Inflammatory macrophage treated with lipopolysaccharide for 1 hour (primary cell): ENCODE data around the gene SPNS3.

ENCODE experiments used
- DNase-seq, 2 donors: peaks; one replicate each; pipeline ENCODE4 v3.0.0-alpha.2; 2020 to 2022

The SPNS3 gene, protein sequence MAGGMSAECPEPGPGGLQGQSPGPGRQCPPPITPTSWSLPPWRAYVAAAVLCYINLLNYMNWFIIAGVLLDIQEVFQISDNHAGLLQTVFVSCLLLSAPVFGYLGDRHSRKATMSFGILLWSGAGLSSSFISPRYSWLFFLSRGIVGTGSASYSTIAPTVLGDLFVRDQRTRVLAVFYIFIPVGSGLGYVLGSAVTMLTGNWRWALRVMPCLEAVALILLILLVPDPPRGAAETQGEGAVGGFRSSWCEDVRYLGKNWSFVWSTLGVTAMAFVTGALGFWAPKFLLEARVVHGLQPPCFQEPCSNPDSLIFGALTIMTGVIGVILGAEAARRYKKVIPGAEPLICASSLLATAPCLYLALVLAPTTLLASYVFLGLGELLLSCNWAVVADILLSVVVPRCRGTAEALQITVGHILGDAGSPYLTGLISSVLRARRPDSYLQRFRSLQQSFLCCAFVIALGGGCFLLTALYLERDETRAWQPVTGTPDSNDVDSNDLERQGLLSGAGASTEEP

DNA sequence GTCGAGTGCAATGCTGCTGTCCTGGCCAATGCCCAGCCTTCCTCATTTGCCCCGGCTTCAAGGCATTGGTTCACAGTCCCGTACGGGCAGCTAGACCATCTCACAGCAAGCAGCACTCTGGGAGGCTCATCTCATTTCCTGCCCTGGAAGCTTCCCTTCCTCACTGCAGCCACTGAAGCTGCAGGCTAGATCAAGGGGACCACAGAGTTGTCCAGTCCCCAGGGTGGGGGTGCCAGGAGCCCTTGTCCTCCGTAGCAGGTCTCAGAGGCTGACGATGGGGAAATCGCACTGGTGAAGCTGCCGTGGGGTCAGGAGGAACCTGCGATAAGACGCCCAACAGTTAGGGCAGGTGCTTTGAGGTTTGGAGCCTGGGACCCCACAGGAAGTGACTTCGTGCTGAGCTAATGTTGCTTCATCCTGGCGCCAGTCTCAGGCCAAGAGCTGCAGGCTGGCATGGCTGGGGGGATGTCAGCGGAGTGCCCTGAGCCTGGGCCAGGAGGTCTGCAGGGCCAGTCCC, at the start of gene SPNS3:
Gene SPNS3 (plus strand): TSS at position 426 of the 517 bp plus-strand sequence. CDS start 28 bp downstream, at position 454.
- peak in 1 of 2 donors; percentile 30 for DNase-seq

DNA sequence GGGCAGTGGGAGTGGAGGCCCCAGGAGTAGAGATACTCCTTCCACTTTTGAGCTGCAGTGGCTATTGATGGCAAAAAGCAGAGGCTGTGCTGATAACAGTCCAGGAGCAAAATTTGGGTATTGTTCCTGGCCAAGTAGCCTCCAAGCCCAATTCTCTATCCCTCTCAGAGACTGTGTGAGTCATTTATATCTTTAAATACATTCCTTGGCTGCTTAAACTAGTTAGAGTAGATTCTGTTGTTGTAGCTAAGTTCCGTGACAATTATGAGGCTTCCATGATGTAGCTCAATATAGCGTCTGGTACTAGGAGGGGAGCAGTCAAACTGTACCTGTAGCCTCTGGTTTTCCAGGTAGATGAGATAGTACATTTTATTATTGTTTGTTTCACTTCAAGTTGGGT, 47.3 kb upstream of the SPNS3 start:
- no peak for DNase-seq

- no peak for DNase-seq
Observed at GRCh38 chr17:4387137-4387536, 46.6 kb upstream of the SPNS3 start.

- DNase-seq = no peak
Observed at GRCh38 chr17:4389079-4389478, 44.7 kb upstream of the SPNS3 start.

- no peak for DNase-seq
Observed at GRCh38 chr17:4393806-4394205, 39.9 kb upstream of the SPNS3 start.

- DNase-seq = no peak
Observed at GRCh38 chr17:4394208-4395110, 39.3 kb upstream of the SPNS3 start.

DNA sequence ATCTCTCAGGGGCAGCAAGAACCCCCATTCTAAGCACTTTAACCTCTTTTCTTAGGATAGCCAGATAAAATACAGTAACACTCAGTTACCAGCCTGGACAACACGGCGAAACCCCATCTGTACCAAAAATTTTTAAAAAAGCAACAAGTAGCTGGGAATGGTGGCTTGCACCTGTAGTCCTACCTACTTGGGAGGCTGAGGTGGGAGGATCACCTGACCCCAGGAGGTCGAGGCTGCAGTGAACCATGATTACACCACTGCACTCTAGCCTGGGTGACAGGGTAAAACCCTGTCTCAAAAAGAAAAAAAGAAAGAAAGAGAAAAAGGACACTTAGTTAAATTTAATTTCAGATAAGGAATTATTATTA, 38.6 kb upstream of the SPNS3 start:
- no peak for DNase-seq

DNA sequence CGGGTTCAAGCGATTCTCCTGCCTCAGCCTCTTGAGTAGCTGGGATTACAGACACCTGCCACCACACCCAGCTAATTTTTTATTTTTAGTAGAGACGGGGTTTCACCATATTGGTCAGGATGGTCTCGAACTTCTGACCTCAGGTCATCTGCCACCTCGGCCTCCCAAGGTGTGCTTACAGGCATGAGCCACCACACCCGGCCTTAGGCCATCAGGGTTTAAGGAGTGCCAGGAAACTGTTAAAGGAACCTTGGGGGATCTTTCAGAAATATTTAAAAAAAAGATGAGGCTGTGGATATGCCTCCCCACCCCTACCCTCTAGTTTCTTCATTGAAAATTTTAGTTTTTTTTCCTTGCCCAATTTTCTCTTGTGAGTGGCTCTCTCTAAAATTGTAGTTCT, 35.9 kb upstream of the SPNS3 start:
- no peak for DNase-seq

GRCh38 chr17:4405038-4405669, 28.6 kb upstream of the SPNS3 start:
- no peak for DNase-seq

DNA sequence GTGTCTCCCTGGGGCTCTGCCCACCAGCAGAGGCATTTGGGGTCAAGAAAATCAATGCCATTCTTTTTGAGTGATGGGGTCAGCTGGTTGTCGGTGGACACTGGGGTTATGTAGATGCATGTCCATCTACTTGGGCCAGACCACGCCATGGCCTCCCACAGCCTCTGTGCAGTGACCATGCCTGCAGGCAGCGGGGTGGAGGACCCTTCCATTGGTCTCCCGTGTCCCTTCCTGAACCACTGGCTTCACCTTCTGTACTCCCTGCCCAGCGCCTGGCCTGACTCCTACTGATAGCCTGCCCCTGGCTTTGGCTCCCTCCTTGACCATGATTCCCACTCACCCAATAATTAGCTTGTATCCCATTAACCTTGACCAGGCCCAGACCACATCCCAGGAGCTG, 28.0 kb upstream of the SPNS3 start:
- DNase-seq = no peak

- DNase-seq = no peak
Observed at GRCh38 chr17:4406386-4406785, 27.4 kb upstream of the SPNS3 start.

DNA sequence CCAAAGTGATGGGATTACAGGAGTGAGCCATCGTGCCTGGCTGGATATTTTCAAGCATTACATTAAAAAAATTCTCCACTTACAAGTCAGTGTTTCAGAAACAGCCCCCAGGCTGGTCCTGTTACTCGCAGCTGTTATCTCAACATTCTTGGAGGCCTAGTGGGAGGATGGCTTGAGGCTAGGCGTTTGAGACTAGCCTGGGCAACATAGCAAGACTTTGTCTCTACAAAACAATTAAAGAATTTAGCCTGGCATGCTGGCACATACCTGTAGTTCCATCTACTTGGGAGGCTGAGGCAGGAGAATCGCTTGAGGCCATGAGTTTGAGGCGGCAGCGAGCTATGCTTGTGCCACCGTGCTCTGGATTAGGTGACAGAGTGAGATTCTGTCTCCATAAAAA, 26.5 kb upstream of the SPNS3 start:
- DNase-seq = no peak

DNA sequence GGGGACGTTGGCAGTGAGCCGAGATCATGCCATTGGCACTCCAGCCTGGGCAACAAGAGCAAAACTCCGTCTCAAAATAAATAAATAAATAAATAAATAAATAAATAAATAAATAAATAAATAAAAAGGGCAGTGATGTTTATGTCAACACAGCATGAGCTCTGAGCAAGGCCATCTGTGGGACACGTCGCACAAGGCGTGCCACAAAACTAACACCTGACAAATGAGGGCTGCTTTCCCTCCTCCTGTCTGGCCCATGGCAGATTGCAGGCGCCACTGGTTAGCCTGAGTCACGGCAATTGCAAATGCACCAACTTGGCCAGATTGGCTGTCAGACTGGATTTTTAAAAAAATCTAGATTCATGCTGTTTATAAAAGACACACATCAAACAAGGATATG, 25.9 kb upstream of the SPNS3 start:
- no peak for DNase-seq

DNA sequence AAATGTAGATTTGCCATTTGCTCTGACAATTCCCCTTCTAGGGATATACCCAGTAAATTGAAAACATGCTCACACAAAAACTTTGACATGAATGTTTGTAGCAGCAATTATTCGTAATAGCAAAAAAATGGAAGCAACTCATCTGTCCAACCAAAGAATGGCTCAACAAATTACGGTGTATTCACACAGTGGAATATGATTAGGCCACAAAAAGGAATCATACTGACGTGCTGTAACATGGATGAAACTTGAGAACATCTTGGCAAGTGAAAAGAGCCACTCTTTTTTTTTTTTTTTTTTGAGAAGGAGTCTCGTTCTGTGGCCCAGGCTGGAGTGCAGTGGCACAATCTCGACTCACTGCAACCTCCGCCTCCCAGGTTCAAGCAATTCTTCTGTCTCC, 24.1 kb upstream of the SPNS3 start:
- no peak for DNase-seq

DNA sequence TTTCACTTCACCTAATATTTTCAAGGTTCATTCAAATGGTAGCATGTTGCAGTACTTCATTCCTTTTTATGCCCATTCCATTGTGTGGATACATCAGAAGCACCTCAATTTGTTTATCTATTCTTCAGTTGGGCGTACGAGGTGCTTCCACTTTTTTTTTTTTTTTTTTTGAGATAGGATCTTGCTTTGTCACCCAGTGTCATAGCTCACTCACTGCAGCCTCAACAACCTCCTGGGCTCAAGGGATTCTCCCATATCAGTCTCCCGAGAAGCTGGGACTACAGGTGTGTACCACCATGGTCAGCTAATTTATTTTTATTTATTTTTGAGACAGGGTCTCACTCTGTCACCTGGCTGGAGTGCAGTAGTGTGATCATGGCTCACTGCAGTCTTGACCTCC, 22.5 kb upstream of the SPNS3 start:
- no peak for DNase-seq

DNA sequence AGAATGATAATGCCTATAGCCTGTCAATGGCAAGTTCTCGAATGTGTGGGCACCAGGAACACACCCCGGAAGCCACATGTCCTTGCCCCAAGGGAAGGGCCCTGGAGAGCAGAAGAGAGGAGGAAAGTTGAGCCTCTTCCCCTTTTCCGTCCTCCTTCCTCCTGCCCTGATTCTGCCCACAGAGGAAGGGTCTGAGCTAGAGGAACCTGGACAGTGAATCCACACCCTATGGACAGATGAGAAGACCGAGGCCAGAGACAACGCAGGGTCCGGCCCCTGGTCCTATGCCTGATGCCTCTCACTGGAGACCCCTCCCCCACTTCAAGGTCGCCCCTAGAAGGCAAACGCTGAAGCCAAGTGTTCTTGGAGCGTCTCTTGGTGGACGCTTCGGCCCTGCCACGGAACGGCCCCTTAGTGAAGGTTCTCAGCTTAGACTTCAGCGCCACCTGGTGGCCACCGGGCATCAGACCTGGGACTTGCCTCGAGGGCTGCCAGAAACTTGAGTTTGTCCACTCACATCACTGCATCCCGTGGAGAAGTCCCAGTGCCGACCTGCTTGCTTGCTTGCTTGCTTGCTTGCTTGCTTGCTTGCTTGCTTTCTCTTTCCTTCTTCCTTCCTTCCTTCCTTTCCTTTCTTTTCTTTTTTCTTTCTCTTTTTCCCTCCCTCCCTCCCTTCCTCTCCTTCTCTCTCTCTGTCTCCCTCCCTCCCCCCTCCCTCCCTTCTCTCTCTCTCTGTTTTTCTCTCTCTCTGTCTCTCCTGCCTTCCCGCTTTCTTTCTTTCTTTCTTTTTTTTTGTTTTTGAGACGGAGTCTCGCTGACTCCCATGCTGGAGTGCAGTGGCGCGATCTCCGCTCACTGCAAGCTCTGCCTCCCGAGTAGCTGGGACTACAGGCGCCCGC, 20.6 kb upstream of the SPNS3 start:
- peak; percentile 85 to 98 for DNase-seq

- peak in 1 of 2 donors; percentile 5 for DNase-seq
Observed at GRCh38 chr17:4417129-4417667, 16.5 kb upstream of the SPNS3 start.

- DNase-seq = peak; percentile 35 to 80
Observed at GRCh38 chr17:4420692-4421131, 13.0 kb upstream of the SPNS3 start.

GRCh38 chr17:4422864-4423263, 10.9 kb upstream of the SPNS3 start:
- DNase-seq = no peak

DNA sequence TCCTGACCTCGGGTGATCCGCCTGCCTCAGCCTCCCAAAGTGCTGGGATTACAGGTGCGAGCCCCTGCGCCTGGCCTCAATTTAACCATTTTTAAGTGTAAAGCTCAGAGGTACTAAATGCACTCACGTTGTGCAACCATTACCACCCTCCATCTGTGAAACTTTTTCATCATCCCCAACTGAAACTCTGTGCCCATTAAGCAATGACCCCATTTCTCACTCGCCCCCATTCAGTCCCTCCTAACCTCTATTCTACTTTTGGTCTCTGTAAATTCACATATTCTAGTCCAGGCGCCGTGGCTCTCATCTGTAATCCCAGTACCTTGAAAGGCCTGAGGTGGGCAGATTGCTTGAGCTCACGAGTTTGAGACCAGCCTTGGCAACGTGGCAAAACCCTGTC, 8.3 kb upstream of the SPNS3 start:
- DNase-seq = no peak

GRCh38 chr17:4426499-4427208, 7.1 kb upstream of the SPNS3 start:
- no peak for DNase-seq
